ENCODE data around the gene DIPK1C.

- TF ChIP-seq EZH2phosphoT487 (IDR thresholded peaks at IDR 0.05; ENCODE audit: insufficient read depth, low read depth) (no peak), EZH2 (IDR thresholded peaks at IDR 0.05; ENCODE audit: insufficient read depth, poor library complexity, severe bottlenecking) (no peak)
Measured at GRCh38 chr18:74480149-74480651, 23.1 kb upstream of the DIPK1C start.
